Measurements from ENCODE around the gene MAP2. TPM values are rescaled to one million over a fixed set of nuclear protein-coding genes. Genes with fewer than 3 reads are reported as not detected.

MAP2 gene
- polyA plus RNA-seq, 1 donor (not counting 4 experiments of a cell fraction or from before 2014, with no cell fraction given): 16.2 TPM

DNA sequence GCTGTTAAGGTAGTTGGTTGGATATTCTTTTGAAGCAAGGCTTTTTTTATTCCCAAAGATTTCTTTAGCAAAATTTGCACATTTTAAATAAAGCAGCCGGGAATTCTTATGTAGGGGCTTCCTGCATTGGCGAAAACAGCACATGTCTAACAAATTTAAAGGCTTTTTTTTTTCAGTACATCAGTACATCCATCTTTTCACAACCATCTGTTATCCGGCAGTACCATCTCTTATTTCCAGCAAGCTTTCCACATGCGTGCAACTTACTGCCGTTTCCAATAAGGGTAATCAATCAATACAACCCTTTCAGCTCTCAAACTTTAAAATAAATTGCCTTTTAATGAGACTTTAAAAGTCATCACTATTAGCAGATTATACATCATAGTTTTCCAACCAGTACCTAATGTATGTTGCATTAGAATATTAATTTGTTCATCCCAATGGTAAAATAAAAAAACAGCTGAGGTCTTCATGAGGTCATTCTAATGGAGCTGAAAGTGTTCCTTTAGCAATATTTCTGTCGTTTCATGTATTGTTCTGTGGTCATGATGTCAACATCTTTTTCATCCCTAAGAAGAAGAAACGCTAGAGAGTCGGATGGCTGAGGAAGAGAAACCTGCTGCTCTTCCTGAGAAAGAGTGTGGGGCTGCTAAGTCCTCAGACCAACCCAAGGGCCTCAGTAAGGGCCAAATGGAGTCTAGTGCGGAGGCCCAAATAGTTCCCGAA is 266.3 kb downstream of the MAP2 start:
- FAIRE-seq (no peak), DNase-seq (ENCODE audit: low read depth, low spot score) (no peak)
- H3K9ac ChIP-seq (ENCODE audit: control insufficient read depth, extremely low read depth, insufficient read depth, low read length): no peak overlapping the region
- peaks cover 0 to 2% of the 10 kb centered on the region in 2 experiments for H3K36me3 ChIP-seq (ENCODE audit: control insufficient read depth in 2 of 2, extremely low read depth in 1 of 2, insufficient read depth in 2 of 2, low read length in 2 of 2)
- no peaks in the 10 kb centered on the region for H3K79me2 ChIP-seq (ENCODE audit: control insufficient read depth, insufficient read depth, low read length)
- TF ChIP-seq EZH2 (IDR thresholded peaks at IDR 0.05; ENCODE audit: low read length): no peak
- TF ChIP-seq, protein P1, sequence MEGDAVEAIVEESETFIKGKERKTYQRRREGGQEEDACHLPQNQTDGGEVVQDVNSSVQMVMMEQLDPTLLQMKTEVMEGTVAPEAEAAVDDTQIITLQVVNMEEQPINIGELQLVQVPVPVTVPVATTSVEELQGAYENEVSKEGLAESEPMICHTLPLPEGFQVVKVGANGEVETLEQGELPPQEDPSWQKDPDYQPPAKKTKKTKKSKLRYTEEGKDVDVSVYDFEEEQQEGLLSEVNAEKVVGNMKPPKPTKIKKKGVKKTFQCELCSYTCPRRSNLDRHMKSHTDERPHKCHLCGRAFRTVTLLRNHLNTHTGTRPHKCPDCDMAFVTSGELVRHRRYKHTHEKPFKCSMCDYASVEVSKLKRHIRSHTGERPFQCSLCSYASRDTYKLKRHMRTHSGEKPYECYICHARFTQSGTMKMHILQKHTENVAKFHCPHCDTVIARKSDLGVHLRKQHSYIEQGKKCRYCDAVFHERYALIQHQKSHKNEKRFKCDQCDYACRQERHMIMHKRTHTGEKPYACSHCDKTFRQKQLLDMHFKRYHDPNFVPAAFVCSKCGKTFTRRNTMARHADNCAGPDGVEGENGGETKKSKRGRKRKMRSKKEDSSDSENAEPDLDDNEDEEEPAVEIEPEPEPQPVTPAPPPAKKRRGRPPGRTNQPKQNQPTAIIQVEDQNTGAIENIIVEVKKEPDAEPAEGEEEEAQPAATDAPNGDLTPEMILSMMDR (optimal IDR thresholded peaks at IDR 0.05 in 1 of 3, IDR thresholded peaks at IDR 0.05 in 1 of 3, conservative IDR thresholded peaks at IDR 0.05 in 1 of 3; ENCODE audit: extremely low read depth in 1 of 3, insufficient read depth in 2 of 3, low read length in 3 of 3): no peak
- no peaks in the 10 kb centered on the region for H4K20me1 ChIP-seq (ENCODE audit: control insufficient read depth, extremely low read depth, insufficient read depth, low read length)
- H3K27ac ChIP-seq (ENCODE audit: control insufficient read depth, insufficient read depth, low read length): no peak overlapping the region
- dilution Hi-C loops (cut with MboI; ENCODE audit: extremely low pct_ligation_motif_present, low sequenced_read_pairs): no loop called here
- H2AFZ ChIP-seq (ENCODE audit: control insufficient read depth, low read length): no peak overlapping the region
- H3K4me1 ChIP-seq (ENCODE audit: control insufficient read depth, extremely low read depth, insufficient read depth, low read length): peaks cover 7% of the 10 kb centered on the region
- H3K4me2 ChIP-seq (ENCODE audit: control insufficient read depth, extremely low read depth, insufficient read depth, low read depth, low read length): no peak overlapping the region
- no peaks in the 10 kb centered on the region for H3K27me3 ChIP-seq (ENCODE audit: control insufficient read depth, extremely low read depth, insufficient read depth, low read length)
- H3K9me3 ChIP-seq (ENCODE audit: control insufficient read depth, low read depth, low read length): no peaks in the 10 kb centered on the region
- H3K4me3 ChIP-seq (ENCODE audit: control insufficient read depth in 2 of 3, extremely low read depth in 1 of 3, insufficient read depth in 2 of 3, low read depth in 1 of 3, low read length in 3 of 3): no peak overlapping the region
- H3K9me1 ChIP-seq (ENCODE audit: control insufficient read depth, extremely low read depth, insufficient read depth, low read length): no peaks in the 10 kb centered on the region

DNA sequence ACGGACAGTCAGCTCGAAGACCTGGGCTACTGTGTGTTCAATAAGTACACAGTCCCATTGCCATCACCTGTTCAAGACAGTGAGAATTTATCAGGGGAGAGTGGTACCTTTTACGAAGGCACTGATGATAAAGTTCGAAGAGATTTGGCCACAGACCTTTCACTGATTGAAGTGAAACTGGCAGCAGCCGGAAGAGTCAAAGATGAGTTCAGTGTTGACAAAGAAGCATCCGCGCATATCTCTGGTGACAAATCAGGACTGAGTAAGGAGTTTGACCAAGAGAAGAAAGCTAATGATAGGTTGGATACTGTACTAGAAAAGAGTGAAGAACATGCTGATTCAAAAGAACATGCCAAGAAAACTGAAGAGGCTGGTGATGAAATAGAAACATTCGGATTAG is 270.9 kb downstream of the MAP2 start:
- Histone ChIP-seq H3K4me2 (ENCODE audit: control insufficient read depth, extremely low read depth, insufficient read depth, low read depth, low read length) (no peak overlapping the region), H3K4me3 (ENCODE audit: control insufficient read depth in 2 of 3, extremely low read depth in 1 of 3, insufficient read depth in 2 of 3, low read depth in 1 of 3, low read length in 3 of 3) (no peak overlapping the region), H3K4me1 (ENCODE audit: control insufficient read depth, extremely low read depth, insufficient read depth, low read length) (no peaks in the 10 kb centered on the region), H3K27me3 (ENCODE audit: control insufficient read depth, extremely low read depth, insufficient read depth, low read length) (no peaks in the 10 kb centered on the region), H3K36me3 (ENCODE audit: control insufficient read depth in 2 of 2, extremely low read depth in 1 of 2, insufficient read depth in 2 of 2, low read length in 2 of 2) (peaks cover 0 to 2% of the 10 kb centered on the region in 2 experiments), H3K9me1 (ENCODE audit: control insufficient read depth, extremely low read depth, insufficient read depth, low read length) (no peaks in the 10 kb centered on the region), H2AFZ (ENCODE audit: control insufficient read depth, low read length) (no peak overlapping the region), H4K20me1 (ENCODE audit: control insufficient read depth, extremely low read depth, insufficient read depth, low read length) (no peaks in the 10 kb centered on the region), H3K9ac (ENCODE audit: control insufficient read depth, extremely low read depth, insufficient read depth, low read length) (no peak overlapping the region), H3K79me2 (ENCODE audit: control insufficient read depth, insufficient read depth, low read length) (no peaks in the 10 kb centered on the region), H3K27ac (ENCODE audit: control insufficient read depth, insufficient read depth, low read length) (no peak overlapping the region), H3K9me3 (ENCODE audit: control insufficient read depth, low read depth, low read length) (no peaks in the 10 kb centered on the region)
- DNase-seq (ENCODE audit: low read depth, low spot score) (no peak), FAIRE-seq (no peak)
- TF ChIP-seq, protein P1 (optimal IDR thresholded peaks at IDR 0.05 in 1 of 3, IDR thresholded peaks at IDR 0.05 in 1 of 3, conservative IDR thresholded peaks at IDR 0.05 in 1 of 3; ENCODE audit: extremely low read depth in 1 of 3, insufficient read depth in 2 of 3, low read length in 3 of 3): no peak
- TF ChIP-seq EZH2 (IDR thresholded peaks at IDR 0.05; ENCODE audit: low read length): no peak
- dilution Hi-C loops (cut with MboI; ENCODE audit: extremely low pct_ligation_motif_present, low sequenced_read_pairs): no loop called here
